SK-N-SH (cell line): Measurements from ENCODE around the gene GPX7. TPM values are rescaled to one million over a fixed set of nuclear protein-coding genes. Genes with fewer than 3 reads are reported as not detected.

Experiments
- CTCF ChIA-PET: fragments of 300-600, 350-600 bp; formaldehyde crosslinking; extraction: SDS; loops from one replicate; lab custom pipeline; 2021; lab: Yijun Ruan, JAX
- POLR2A ChIA-PET: fragments of 350-600 bp; sonication (Branson Sonifier 250); formaldehyde crosslinking; extraction: SDS; loops from one replicate; lab custom pipeline; 2020; ENCODE audit warnings: antibody characterized with exemption, inconsistent platforms; lab: Yijun Ruan, JAX
- DNase-seq: peaks from one replicate; pipeline ENCODE4 v3.0.0; 2012
- H2AFZ ChIP-seq: fragments of 200-600 bp; sonication (generic); 2 replicates; pipeline ENCODE4 v1.8.1; 2016; ENCODE audit warnings: antibody characterized with exemption, mild to moderate bottlenecking, low read depth
- H3F3A ChIP-seq: fragments of 200-600 bp; sonication (generic); replicated peaks from 2 replicates; pipeline ENCODE3; 2016; ENCODE audit warnings: antibody characterized with exemption, mild to moderate bottlenecking; ENCODE audit not compliant: insufficient read depth
- H3K27ac ChIP-seq, 2 experiments: fragments of 200-500 bp in 1 of 2; fragments of 200-600 bp in 1 of 2; sonication (Bioruptor generic) in 1 of 2; sonication (generic), shearing (Covaris generic) in 1 of 2; 2 replicates each; pipeline versions ENCODE4 v1.5.1 to v1.6.1; 2014 to 2016; ENCODE audit warnings: low read depth in 2 of 2, inconsistent platforms in 1 of 2, low read length in 1 of 2, mild to moderate bottlenecking in 1 of 2, mixed read lengths in 1 of 2
- H3K27me3 ChIP-seq: fragments of 200-600 bp; sonication (generic), shearing (Covaris generic); 2 replicates; pipeline ENCODE4 v1.6.1; 2016; ENCODE audit warnings: mixed run types; ENCODE audit not compliant: insufficient read depth
- H3K36me3 ChIP-seq, 2 experiments: fragments of 200-500 bp in 1 of 2; fragments of 200-600 bp in 1 of 2; sonication (Bioruptor generic) in 1 of 2; sonication (generic) in 1 of 2; replicated peaks in 1 of 2; 2 replicates each; pipeline versions ENCODE3 to v1.5.1; 2014 to 2016; ENCODE audit warnings: low read length in 1 of 2, mild to moderate bottlenecking in 1 of 2; ENCODE audit not compliant: insufficient read depth in 2 of 2, control insufficient read depth in 1 of 2
- H3K4me1 ChIP-seq, 2 experiments: fragments of 200-500 bp in 1 of 2; fragments of 200-600 bp in 1 of 2; sonication (Bioruptor generic) in 1 of 2; sonication (generic), shearing (Covaris generic) in 1 of 2; 2 replicates each; pipeline versions ENCODE4 v1.5.1 to v1.6.1; 2014 to 2016; ENCODE audit warnings: low read depth in 1 of 2, low read length in 1 of 2, mixed run types in 1 of 2; ENCODE audit not compliant: insufficient read depth in 2 of 2, control insufficient read depth in 1 of 2
- H3K4me2 ChIP-seq: fragments of 200-600 bp; sonication (generic), shearing (Covaris generic); 2 replicates; pipeline ENCODE4 v1.6.1; 2017; ENCODE audit warnings: mixed run types
- H3K4me3 ChIP-seq, 2 experiments: fragments of 200-500 bp in 1 of 2; fragments of 200-600 bp in 1 of 2; sonication (Bioruptor generic) in 1 of 2; sonication (generic), shearing (Covaris generic) in 1 of 2; 2 replicates each; pipeline versions ENCODE4 v1.5.1 to v1.8.1; 2014 to 2016; ENCODE audit warnings: low read depth in 2 of 2, inconsistent platforms in 1 of 2, low read length in 1 of 2, mild to moderate bottlenecking in 1 of 2, mixed read lengths in 1 of 2, moderate library complexity in 1 of 2
- H3K79me2 ChIP-seq: fragments of 200-600 bp; sonication (generic); 2 replicates; pipeline ENCODE4 v1.8.1; 2017; ENCODE audit warnings: mild to moderate bottlenecking; ENCODE audit not compliant: insufficient read depth
- H3K9ac ChIP-seq: fragments of 200-600 bp; sonication (generic); 2 replicates; pipeline ENCODE4 v1.6.1; 2017; ENCODE audit warnings: mixed run types
- H3K9me2 ChIP-seq: fragments of 200-600 bp; sonication (generic); 2 replicates; pipeline ENCODE4 v1.6.1; 2017; ENCODE audit warnings: mixed run types
- H3K9me3 ChIP-seq: fragments of 200-600 bp; sonication (generic); 2 replicates; pipeline ENCODE4 v1.6.1; 2017; ENCODE audit warnings: mixed run types, mild to moderate bottlenecking, moderate library complexity
- H4K20me1 ChIP-seq: fragments of 200-600 bp; sonication (generic); 2 replicates; pipeline ENCODE4 v1.6.1; 2017; ENCODE audit warnings: mild to moderate bottlenecking, mixed run types; ENCODE audit not compliant: insufficient read depth
- EP300 ChIP-seq, 2 experiments: IDR thresholded peaks; 2 replicates each; pipeline versions ENCODE4 v1.4.0 to v1.6.1; 2012; ENCODE audit warnings: borderline replicate concordance in 1 of 2, low read depth in 1 of 2, low read length in 1 of 2
- FOXM1 ChIP-seq: IDR thresholded peaks from 2 replicates; pipeline ENCODE4 v1.4.0; 2012; ENCODE audit warnings: low read depth, mild to moderate bottlenecking
- GABPA ChIP-seq: IDR thresholded peaks from 2 replicates; pipeline ENCODE4 v1.4.0; 2012; ENCODE audit warnings: low read depth, mild to moderate bottlenecking
- GATA2 ChIP-seq: sonication (generic); formaldehyde crosslinking; IDR thresholded peaks from 2 replicates; pipeline ENCODE4 v1.5.0; 2020; ENCODE audit warnings: mild to moderate bottlenecking, missing genetic modification reagents
- MEF2A ChIP-seq: IDR thresholded peaks from 2 replicates; pipeline ENCODE4 v1.4.0; 2012; ENCODE audit warnings: low read depth, borderline replicate concordance
- RFX5 ChIP-seq: IDR thresholded peaks from 2 replicates; pipeline ENCODE4 v1.6.1; 2012; ENCODE audit warnings: mild to moderate bottlenecking, improper control_type of control experiment, low read length
- RXRA ChIP-seq: IDR thresholded peaks from 2 replicates; pipeline ENCODE4 v1.4.0; 2012; ENCODE audit warnings: low read depth, mild to moderate bottlenecking, borderline replicate concordance
- SIN3A ChIP-seq: IDR thresholded peaks from 2 replicates; pipeline ENCODE4 v1.6.1; 2012; ENCODE audit warnings: low read depth, mild to moderate bottlenecking, low read length, moderate library complexity, borderline replicate concordance
- TAF1 ChIP-seq: IDR thresholded peaks from 2 replicates; pipeline ENCODE4 v1.6.1; 2012; ENCODE audit warnings: low read depth, mild to moderate bottlenecking, low read length, moderate library complexity, borderline replicate concordance
- TCF12 ChIP-seq: IDR thresholded peaks from 2 replicates; pipeline ENCODE4 v1.4.0; 2012
- WGBS: methylation state at CpG from one replicate; pipeline ENCODE4 v1.1.6; 2017; ENCODE audit warnings: low lambda C conversion rate; 5-methylcytosine and 5-hydroxymethylcytosine counted together
- polyA plus RNA-seq, 3 experiments: library from polyadenylated mRNA; depleted of rRNA; stranded (reverse); fragments of >200 nt; gene quantifications; 2 replicates each; pipeline ENCODE4 v1.2.3, GENCODE V29; 2012
- TF ChIP-seq, protein P1 (sequence below): IDR thresholded peaks from 2 replicates; pipeline ENCODE4 v1.6.1; 2012; ENCODE audit warnings: mild to moderate bottlenecking, low read depth, low read length, moderate library complexity

Gene GPX7
- polyA plus RNA-seq, 1 of the 3 experiments (the other 2 are of a cell fraction) = 6.2 TPM

DNA sequence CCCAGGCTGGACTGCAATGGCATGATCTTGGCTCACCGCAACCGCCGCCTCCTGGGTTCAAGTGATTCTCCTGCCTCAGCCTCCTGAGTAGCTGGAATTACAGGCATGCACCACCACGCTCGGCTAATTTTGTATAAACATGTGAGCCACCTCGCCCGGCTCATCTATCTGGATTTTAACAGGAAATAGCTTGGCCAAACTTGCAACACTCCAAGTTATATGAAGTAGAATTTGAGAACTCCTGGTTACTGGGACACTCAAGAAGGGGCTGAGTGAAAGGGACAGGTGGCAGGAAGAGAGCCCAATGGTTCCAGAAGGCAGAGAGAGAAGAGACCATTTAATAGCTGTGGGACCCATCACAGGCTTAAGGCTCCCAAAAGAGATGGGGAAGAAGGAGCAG is 2.9 kb upstream of the GPX7 start:
- WGBS = 94% methylated on average over 7 of the region's 7 CpGs
- DNase-seq = no peak
- Histone ChIP-seq H4K20me1 (no peaks in the 10 kb centered on the region), H3K4me1 (peaks cover 0 to 20% of the 10 kb centered on the region in 2 experiments; a peak in 2 of 4 replicates), H3K79me2 (no peaks in the 10 kb centered on the region), H2AFZ (no peak overlapping the region), H3K4me2 (no peak overlapping the region), H3K36me3 (no peaks in the 10 kb centered on the region), H3K9me2 (no peaks in the 10 kb centered on the region), H3F3A (no peaks in the 10 kb centered on the region), H3K27me3 (no peaks in the 10 kb centered on the region), H3K4me3 (no peak overlapping the region), H3K27ac (no peak overlapping the region), H3K9ac (no peak overlapping the region), H3K9me3 (no peaks in the 10 kb centered on the region)
- ChIA-PET POLR2A (interaction anchor here (1.2 kb wide), 1 partner anchor 46 kb away, joined by 3 read pairs; the partner anchor contains the start of gene TUT4), CTCF (interaction anchor here (0.5 kb wide), 1 partner anchor 487 kb away, joined by 3 read pairs; no protein-coding TSS in a partner anchor)
- TF ChIP-seq GABPA = no peak
- no peak for TF ChIP-seq SIN3A
- TF ChIP-seq, protein P1, sequence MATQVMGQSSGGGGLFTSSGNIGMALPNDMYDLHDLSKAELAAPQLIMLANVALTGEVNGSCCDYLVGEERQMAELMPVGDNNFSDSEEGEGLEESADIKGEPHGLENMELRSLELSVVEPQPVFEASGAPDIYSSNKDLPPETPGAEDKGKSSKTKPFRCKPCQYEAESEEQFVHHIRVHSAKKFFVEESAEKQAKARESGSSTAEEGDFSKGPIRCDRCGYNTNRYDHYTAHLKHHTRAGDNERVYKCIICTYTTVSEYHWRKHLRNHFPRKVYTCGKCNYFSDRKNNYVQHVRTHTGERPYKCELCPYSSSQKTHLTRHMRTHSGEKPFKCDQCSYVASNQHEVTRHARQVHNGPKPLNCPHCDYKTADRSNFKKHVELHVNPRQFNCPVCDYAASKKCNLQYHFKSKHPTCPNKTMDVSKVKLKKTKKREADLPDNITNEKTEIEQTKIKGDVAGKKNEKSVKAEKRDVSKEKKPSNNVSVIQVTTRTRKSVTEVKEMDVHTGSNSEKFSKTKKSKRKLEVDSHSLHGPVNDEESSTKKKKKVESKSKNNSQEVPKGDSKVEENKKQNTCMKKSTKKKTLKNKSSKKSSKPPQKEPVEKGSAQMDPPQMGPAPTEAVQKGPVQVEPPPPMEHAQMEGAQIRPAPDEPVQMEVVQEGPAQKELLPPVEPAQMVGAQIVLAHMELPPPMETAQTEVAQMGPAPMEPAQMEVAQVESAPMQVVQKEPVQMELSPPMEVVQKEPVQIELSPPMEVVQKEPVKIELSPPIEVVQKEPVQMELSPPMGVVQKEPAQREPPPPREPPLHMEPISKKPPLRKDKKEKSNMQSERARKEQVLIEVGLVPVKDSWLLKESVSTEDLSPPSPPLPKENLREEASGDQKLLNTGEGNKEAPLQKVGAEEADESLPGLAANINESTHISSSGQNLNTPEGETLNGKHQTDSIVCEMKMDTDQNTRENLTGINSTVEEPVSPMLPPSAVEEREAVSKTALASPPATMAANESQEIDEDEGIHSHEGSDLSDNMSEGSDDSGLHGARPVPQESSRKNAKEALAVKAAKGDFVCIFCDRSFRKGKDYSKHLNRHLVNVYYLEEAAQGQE = no peak
- no peak for TF ChIP-seq GATA2
- TF ChIP-seq RFX5 = no peak
- TF ChIP-seq TCF12 = no peak
- TF ChIP-seq MEF2A = no peak
- TF ChIP-seq RXRA = no peak
- TF ChIP-seq EP300 (IDR thresholded peaks at IDR 0.05; ENCODE audit: borderline replicate concordance in 1 of 2, low read depth in 1 of 2, low read length in 1 of 2) = no peak

DNA sequence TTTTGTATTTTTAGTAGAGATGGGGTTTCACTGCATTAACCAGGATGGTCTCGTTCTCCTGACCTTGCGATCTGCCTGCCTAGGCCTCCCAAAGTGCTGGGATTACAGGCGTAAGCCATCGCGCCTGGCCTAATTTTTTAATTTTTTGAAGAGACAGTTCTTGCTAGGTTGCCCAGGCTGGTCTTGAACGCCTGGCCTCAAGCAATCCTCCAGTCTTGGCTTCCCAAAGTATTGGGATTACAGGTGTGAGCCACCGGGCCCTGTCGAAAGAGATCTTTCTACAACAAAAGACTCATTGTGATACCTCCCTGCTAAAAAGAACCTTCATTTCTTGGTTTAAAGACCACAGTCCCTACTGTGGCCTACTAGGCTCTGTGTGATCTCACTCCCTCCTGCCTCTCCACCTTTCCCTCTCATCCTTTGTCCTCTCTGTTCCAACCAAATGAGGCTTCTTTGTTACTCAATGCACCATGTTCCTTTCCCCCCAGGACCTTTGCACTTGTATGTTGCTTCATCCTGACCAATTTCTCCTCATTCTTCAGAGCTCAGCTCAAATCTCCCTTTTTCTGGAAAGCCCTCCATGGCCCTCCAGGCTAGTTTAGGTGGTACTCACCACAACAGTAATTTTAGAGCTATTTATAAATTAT is 1.5 kb upstream of the GPX7 start:
- Histone ChIP-seq H3K27ac (no peak overlapping the region), H3K79me2 (no peaks in the 10 kb centered on the region), H3K9me2 (no peaks in the 10 kb centered on the region), H3K9ac (no peak overlapping the region), H3F3A (no peaks in the 10 kb centered on the region), H3K4me3 (no peak overlapping the region), H3K9me3 (no peaks in the 10 kb centered on the region), H3K36me3 (no peaks in the 10 kb centered on the region), H3K4me1 (peaks cover 0 to 23% of the 10 kb centered on the region in 2 experiments; a peak in 2 of 4 replicates), H2AFZ (no peak overlapping the region), H3K27me3 (no peaks in the 10 kb centered on the region), H3K4me2 (no peak overlapping the region), H4K20me1 (no peaks in the 10 kb centered on the region)
- 96% methylated on average over 7 of the region's 8 CpGs for WGBS
- no peak for DNase-seq
- POLR2A ChIA-PET = interaction anchor here (0.9 to 1.9 kb wide), 3 partner anchors 8 to 48 kb away, joined by 3 to 12 read pairs (median 7); partner anchors contain the start of gene TUT4
- TF ChIP-seq TAF1 (no peak), TCF12 (no peak), FOXM1 (no peak), RXRA (no peak)
- CTCF ChIA-PET = interaction anchor here (0.9 kb wide), 1 partner anchor 86 kb away, joined by 3 read pairs; no protein-coding TSS in a partner anchor
